NCI-H128 (cell line): ENCODE measurements around the gene BSPRY.
"Not testable (repeated sequence)": the region's sequence is repeated elsewhere in the genome, so short reads cannot be mapped to it uniquely, and the experiment has no call there.

Experiments
- DNase-seq: peaks from one replicate; lab custom pipeline; 2025; ENCODE audit not compliant: unreplicated experiment; lab: John Stamatoyannopoulos, UW

Gene BSPRY

DNA sequence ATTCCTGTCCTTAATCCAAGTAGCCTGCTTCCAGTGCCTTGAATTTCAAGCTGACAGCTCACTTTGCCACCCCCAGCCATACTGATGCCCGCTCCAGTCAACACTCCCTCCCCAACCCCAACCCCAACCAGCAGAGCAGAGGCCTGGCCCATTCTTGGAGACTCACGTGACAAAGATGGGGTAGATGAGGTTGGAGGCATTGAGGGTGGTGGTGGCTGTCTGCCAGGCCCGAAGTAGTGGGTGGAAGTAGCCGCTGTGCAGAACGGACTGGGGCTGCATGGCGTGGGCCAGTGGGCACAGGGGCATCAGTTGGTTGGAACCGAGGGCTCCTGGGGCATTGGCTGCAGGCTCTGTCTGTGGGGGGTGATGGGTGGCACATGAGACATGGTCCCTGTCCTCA, 43.9 kb downstream of the BSPRY start:
- DNase-seq = no peak

DNA sequence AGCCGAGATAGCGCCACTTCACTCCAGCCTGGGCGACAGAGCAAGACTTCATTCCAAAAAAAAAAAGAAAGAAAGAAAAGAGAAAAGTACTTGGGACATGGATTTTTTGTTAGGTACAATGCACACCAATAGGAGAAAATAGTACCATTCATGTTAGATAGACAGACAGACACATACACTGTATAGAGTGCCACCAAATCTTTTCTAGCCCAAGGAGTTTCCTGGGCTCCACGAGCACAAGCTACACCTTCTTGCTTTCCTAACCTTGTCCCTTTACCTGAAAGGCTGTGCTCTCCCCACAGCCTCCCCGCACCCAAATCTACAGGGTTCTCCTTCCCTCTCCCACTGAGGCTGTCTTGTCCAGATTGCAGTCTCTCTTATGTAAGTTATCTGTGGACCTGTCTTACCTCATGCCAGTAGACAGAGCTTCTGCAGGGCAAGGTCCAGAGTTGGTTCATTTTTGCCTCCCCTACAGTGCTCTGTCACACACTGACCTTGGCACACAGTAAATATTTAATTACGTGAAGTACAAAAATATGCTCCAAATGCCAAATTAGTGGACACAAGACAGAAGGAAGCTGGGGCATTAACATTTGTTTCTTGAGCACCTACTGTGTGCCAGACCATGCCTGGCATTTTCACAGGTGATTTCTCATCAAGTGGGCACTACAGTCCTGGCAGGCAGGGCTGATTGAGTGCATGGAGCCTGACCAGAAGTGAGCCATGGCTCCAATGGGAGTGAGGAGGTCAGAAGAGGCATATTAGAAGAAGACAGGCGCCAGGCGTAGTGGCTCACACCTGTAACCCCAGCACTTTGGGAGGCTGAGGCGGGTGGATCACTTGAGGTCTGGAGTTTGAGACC, 45.9 kb downstream of the BSPRY start:
- DNase-seq = no peak

DNA sequence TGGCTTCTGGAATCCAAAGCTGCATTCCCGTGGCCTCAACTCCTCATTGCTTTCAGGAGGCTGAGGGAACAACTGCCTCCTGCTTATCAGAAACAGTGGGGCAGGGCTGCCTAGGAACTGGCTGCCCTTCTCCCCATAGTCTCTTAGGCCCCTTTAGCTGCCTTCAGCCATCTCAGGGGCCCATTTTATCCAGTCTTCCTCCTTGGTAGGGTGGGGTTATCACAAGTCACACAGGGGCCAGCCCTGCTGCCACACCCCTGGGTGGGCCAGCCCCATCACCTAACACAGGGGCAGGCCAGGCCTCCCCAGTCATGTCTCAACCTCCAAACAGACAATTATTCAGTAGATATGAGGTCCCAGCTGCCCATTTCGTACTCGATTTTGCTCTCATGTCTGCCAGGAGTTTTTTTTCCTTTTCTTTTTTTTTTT, 47.9 kb downstream of the BSPRY start:
- DNase-seq = no peak

DNA sequence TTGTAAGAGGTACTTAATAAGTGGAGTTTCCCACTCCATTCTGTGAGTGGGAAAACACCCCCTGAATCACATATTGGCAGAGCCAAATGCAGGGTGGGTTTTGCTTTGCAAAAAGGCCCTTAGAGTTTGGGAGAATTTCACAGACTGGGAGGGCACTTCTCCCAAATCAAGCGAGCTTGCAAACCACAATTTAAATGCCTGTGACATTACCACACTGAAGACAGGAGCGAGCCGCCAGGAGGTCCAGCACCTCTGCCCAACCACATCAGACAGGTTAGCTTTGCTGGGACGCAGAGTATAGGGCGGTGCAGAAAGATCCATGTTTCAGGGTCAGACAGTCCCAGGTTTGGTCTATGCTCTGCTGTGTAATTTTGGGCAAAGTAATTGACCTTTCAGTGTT, 49.5 kb downstream of the BSPRY start:
- DNase-seq = no peak

DNA sequence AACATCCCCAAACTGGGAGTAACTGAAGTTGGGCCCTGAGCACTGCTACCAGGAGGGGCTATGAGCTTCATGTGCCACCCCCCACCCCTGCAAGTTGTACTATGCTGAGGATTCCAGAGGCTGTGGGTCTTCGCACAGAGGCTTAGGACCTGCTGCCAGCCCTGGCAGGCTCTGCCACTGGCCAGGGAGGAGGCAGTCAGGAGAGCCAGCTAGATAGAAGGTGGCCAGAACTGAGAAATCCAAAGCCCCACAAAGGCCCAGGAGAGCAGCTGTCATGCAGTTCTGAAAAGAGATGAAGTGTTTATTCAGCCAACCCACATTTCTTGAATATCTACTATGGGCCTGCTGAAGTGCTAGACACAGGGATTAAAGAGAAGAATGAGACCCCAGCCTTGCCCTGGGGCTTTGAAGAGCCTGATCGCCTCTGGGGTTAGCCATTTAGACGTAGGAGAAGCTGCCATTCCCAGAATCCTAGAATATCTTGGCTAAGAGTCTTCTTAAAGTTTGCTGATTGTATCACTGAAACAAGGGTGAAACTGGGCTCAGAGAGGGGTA, 50.4 kb downstream of the BSPRY start:
- no peak for DNase-seq

DNA sequence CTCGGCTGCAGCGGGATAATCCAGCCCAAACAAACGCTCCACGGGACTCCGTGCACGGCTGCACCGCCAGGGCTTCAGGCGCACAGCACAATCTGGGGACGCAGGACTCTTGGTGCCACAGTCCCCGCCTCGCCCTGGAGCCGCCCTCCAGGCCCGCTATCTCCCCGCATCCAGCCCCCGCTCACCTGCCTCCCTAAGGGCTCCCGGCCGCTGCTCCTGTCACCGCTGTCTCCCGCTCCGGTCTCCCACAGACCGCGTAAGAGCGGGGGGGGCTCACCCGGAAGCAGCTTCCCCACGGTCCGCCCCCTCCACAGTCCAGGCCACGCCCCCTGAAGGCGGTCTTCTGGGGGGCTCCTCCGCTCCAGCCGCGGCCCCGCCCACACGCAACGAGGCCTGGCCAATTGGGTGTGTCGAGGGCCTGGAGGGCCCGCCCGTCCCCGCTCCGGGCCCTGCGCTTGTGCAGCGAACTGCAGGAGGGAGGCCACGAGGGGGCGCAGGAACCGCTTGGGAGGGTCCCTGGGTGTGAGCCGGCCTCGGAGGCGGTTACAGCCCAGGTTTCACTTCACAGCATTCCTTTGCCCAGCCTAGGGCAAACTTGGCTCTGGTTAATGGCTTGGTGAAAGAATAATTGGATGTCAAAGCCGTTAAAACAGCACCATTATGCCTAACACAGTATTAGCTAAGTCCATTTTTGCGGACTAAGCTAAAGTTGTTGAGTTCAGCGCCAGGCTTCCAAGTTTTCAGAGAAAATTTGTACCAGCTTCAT, 51.9 kb downstream of the BSPRY start, which contains the start of gene ALAD:
TSS of gene ALAD (minus strand) at position 258 of the 766 bp plus-strand sequence. CDS start 7,725 bp downstream, outside the sequence.
- DNase-seq = peak; percentile 98

DNA sequence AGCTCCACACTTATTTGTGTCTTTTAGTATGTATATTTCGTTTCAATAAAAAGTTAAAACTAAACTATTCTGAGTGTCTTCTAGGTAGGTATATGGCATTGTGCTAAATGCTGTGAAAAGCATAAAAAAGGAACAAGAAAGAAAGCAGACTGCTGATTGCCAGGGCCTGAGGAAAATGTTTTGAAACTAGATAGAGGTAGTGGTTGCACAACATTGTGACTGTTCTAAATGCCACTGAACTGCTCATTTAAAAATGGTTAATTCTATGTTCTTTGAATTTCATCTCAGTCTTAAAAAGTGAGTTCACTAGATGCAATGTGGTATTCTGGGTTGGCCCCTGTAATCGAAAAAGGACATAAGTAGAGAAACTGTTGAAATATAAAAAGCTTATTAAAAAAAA, 54.3 kb downstream of the BSPRY start:
- DNase-seq = no peak

DNA sequence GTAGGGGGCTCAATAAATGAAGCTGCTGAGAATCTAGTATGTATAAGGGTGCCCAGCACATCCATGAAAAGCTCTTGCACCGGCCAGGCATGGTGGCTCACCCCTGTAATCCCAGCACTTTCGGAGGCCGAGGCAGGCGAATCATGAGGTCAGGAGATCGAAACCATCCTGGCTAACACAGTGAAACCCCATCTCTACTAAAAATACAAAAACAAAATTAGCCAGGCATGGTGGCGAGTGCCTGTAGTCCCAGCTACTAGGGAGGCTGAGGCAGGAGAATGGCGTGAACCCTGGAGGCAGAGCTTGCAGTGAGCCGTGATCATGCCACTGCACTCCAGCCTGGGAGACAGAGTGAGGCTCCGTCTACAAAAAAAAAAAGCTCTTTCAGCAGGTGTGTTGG, 57.0 kb downstream of the BSPRY start:
- not testable (repeated sequence) for DNase-seq

DNA sequence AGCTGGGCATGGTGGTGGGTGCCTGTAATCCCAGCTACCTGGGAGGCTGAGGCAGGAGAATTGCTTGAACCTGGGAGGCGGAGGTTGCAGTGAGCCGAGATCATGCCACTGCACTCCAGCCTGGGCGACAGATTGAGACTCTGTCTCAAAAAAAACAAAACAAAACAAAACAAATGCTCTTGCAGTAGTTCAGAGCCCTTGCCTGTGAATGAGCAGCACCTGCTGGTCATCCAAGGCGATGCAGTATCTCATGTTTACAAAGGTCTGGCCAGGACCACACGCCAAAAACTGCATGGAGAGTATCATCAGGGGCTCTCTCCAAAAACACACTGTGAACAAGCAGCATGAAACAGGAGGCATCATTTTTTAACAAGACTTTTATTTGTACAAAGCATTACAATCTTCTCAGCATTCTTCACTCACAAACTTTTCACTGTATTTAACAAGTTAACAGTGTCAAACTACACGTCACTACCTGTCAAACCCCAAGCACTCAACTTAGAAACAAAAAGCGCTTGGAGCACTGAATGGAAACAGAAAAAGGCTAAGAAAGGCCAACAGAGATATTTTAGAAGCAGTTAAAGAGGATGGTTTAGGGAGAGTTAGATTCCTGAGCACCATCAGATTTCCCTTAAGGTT, 57.7 kb downstream of the BSPRY start:
- DNase-seq = peak; percentile 5

DNA sequence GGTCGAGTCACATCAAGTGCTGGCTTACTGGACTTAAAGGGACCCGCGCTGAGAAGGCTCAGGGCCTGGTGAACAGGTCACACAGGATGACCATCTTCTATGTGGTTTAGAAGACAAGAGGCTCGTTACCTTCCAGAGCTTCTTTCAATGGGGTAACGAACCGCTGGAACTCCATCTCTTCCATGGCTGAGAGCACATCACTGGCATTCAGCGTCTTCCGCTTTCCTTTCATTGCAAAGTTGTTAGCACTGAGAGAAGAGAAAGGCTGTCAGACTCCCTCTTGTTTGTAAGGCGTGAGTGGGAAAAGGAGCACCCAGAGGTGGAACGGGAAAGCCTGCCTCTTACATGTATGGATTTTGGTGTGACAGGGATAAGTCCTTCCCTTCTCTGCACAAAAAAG, 60.1 kb downstream of the BSPRY start:
- no peak for DNase-seq

DNA sequence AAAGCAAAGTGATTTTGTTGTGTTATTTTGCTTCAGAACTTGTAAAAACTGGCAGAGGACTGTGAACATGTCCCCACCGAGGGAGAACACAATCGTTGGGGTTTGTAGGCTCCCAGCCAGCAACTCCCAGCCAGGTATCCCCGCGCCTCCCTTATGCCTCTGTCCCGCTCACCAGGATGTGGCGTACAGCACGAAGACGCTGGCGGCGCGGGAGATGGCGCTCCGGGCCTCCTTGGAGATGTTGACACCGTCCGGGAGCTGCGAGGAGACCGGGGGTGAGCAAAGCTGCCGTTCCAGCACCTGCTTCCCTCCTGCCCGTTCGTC, 60.5 kb downstream of the BSPRY start:
- DNase-seq = no peak

DNA sequence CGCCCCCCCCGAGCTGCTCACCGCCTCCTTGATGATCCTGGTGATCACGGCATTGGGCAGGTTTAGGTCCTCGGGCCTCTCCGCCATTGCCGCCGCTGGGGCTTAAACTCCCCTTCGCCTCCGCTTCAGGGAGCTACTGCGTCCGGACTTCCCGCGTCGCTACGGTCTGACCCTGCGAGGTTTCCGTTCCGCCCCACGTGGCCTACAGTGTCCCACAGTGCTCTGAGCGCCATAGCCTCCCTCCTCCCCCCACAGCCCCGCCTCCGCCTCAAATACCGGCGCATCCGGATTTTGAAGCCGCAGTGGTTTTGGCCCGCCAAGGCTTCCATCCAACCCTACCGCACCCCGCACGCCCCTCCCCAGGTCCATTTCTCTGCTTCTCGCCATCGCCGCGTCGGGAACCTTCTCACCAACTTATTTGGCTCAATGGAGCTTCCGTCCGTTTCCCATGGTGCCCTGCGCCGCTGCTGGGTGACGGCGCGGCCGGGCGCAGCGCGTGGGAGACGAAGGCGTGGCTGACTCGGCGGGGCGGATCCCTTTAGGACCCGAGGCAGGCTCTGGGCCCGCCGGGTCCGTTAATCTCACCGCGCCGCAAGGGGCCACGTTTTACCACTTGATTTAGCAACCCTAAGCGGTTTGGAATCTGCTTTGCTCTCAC, 61.0 kb downstream of the BSPRY start, which contains the start of the genes C9orf43 and POLE3:
TSS of gene C9orf43 (plus strand) at position 541 of the 658 bp plus-strand sequence. CDS start 2,747 bp downstream, outside the sequence.
TSS of gene POLE3 (minus strand) at position 469 of the 658 bp plus-strand sequence. CDS start at position 87, 382 bp downstream.
- DNase-seq = peak; percentile 93

DNA sequence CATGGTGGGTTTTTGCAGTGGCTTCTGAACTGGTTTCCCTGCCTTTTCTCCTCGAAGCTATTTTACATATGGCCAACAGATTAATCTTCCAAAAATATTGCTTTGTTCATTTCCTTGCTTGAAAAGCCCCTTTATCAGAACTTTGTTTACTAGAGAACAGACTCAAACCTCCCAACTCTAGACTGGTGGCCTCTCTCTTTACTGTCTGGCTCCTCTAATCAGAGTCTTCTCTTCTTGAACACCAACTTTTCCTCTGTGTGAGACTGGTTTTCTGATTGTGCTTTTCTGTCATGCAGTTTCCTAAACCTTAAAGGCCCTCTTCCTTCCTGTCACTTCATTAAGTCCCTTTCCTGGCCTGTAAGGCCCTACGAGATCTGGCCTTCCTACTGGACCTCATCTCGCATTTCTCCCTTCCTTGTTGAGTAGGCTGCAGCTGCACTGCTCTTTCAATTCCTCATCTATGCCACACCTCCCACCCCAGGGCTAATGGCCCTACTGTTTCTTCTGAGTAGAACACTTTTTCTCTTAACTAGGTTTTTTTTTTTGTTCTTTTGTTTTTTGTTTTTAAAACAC, 66.9 kb downstream of the BSPRY start:
- no peak for DNase-seq

DNA sequence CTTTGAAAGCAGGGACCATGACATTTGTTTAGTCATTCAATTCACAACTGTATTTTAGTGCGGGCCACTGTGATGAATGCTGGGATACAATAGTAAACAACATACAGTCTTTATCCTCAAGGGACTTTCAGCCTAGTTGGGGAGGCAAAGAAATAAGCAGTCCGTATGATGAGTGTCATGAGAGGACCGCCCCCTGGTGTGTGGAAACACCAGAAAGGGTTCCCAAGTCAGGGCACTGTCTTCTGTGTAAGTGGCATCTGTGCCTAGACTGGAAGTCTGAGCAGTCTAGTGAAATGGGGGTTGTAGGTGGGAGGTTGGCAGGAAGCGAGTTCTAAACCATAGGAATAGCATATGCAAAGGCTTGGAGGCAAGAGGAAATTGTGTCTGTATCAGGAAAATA, 68.0 kb downstream of the BSPRY start:
- no peak for DNase-seq
